CD4-positive, alpha-beta T cell treated with Interleukin-17A for 1 hour (primary cell): Measurements from ENCODE around the gene HCFC1.

Experiments
- DNase-seq: peaks from one replicate; pipeline ENCODE4 v3.0.0-alpha.2; 2020

The HCFC1 gene

DNA sequence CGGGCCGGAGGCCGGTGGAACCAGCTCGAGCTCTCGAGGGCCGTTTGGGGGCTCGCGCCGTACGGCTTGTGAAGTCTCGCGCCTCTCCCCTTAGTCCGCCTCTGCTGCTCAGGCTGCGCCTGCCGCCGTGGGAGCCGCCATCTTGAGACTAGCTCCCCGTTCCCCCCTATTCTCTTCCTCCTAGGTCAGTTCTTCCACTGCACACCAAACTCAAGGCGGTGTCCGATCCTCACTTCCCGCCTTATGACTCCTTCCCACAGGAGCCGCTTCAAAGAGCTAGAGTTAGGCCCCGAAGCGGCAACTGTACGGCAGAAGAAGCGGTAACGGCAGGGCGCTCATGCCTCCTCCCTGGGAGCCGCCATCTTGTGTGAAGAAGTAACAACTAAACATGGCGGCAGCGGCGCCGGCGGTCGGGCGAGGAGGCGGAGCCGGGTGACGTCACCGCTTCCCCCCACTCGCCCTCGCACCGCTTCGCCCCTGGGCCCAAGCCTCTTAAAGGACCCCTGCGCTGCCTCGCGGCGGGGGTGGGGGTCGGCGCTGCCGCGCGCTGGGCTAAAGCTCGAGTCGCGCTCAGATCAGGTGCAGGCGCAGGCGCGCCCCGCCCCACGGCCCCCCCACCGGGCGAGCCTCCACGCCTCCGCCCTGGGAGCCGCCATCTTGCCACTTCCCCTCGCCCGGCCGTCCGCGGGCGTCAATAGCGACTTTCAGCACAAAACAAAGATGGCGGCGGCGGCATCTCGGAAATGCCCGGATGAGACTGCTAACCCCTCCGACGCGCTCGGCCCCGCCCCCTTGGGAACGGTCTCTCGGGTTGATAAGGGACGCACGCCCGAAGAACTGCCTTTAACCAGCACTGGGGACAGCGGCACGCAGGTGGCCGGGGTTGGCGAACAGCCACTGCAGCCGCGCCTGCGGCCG lies at the start of gene HCFC1:
Gene HCFC1 (minus strand): TSS at position 369 of the 918 bp plus-strand sequence. CDS start 978 bp downstream, outside the sequence.
- peak; percentile 94 for DNase-seq

DNA sequence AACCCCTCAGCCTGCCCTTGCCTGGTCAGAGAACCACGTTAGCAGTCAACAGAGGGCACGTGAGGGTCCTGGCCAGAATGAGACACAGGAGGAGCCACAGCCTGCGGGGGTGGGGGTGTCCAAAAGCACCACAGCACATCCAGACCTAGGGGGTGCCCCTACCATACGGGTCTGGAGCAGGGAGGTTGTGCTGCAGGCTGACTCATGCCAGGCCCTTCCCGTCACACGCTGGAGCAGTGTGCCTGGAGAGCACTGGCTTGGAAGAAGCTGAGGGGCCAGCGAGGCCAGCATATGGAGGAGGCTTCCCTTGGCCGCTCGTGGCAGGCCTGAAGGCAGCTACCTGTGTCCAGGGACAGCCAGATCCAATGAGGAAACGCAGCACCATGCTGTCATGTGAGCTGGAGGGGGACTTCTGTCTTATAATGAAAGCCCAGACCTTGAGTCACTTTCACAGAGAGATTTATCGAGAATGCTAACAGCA lies 49.6 kb upstream of the HCFC1 start:
- no peak for DNase-seq

DNA sequence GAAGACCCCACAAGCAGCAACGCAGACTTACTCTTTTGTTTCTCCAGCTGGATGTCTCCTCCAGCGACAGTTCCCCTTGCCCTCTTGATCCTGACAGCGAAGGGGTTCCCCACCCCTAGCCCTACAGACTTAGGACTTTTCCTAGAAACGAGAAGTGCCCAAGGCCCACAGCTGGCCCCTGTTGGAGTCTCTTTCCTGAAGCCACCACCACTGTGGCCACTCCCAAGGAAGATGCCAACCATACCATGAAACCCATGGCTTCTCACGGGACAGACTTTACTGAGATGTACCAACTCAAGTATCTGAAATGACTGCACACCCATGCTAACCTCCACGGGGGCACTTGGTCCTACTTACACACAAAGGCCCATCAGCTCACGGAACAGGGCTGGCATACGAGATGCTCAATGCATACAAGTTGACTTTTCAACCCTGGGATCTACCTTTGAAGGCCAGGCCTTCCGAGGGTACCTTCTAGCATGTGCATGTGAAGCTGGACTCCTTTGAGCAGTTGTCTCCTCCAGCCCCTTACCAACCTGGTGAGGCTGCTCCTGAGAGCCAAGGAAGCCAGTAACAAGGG lies 49.0 kb upstream of the HCFC1 start:
- peak; percentile 10 for DNase-seq

DNA sequence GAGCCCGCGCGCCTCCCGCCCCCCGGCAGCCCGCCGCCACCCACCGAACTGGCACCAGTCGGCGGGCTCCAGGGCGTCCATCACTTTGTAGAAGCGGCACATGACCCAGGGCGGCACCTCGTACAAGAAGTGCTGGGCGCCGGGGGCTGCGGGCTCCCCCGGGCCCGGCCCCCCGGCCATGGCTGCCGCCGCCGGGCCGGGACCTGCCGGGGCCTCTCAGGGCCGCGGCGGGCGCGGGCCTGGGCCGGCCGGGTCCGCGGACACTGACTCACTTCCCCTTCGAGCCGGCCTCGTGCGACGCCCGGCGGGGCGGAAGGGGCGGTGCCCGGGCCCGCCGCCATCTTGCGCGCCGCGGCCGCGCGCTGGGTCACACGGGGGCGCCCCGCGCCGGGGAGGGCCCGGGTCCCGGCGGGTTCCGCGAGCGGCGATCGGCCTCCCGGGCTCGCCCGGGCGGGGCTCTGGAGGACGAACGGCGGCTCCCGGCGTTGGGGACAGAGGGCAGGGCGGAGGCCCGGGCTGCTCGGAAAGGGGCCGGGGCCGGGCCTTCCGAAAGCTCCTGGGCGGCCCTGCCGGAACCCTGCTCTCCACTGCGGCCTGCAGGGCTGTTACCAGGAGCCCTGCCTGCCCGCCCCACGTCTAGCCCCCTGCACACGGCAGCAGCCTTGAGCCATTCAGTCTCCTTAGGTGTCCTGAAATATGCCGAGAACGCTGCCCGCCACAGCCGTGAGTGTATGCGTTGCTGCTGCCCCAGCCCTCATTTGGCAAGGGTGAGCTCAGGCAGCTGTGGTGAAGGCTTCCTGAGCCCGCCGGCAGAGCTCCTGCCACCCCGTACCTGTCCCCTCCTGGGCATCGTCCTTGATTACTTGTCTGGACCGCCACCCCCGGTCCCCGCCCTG lies 48.3 kb upstream of the HCFC1 start, which contains the start of gene IRAK1:
Gene IRAK1 (minus strand): TSS at position 270 of the 896 bp plus-strand sequence. CDS start 90 bp downstream, at position 180.
- DNase-seq, result peak; percentile 51

DNA sequence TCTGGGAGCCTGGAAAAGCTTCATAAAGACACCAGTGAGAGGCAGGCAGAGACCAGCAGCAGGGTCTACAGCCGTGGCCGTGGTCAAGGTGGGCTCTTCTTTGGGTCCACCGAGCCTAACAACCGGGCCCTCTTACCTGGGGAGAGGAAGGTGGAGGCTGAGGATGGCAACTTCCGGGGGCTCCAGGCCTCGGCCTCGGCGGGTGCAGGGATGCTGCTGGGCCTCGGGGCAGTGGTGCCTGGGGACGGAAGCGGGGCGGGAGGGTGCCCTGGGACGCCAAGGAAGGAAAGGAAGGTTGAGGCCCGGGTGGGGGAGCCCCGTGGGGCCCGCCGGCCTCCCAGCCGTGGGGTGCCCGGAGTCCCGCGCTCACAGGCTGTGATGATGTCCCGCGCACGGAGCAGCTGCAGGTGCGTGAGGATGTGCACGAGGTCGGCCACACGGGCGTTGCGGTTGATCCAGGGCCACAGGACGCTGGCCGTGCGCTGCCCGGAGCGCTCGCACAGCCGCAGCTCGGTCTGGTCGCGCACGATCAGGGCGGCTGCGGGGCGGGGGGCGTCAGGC lies 47.5 kb upstream of the HCFC1 start:
- no peak for DNase-seq

DNA sequence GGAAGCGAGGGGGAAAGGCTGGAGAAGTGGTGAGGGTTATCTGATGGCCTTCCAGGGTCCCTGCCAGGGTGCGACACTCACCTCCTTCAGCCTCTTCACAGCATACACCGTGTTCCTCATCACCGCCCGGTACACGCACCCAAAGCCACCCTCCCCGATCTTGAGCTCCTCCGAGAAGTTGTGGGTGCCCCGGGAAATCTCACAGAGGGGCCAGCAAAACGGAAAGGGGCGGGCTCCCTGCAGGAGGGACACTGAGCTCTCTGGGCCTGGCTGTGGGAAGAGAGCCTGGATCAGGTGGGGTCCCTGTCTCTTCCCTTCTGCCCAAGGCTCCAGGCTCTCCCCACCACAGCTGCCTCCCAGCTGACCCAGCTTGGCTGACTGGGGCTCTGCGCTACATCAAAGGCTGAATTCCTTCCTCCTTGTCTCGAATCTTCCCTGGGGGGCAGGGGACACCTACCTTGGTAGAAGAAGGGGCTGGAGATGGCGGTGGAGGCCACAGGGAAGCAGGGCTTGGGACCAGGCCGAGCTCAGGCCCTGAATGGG lies 47.0 kb upstream of the HCFC1 start:
- DNase-seq, result no peak

DNA sequence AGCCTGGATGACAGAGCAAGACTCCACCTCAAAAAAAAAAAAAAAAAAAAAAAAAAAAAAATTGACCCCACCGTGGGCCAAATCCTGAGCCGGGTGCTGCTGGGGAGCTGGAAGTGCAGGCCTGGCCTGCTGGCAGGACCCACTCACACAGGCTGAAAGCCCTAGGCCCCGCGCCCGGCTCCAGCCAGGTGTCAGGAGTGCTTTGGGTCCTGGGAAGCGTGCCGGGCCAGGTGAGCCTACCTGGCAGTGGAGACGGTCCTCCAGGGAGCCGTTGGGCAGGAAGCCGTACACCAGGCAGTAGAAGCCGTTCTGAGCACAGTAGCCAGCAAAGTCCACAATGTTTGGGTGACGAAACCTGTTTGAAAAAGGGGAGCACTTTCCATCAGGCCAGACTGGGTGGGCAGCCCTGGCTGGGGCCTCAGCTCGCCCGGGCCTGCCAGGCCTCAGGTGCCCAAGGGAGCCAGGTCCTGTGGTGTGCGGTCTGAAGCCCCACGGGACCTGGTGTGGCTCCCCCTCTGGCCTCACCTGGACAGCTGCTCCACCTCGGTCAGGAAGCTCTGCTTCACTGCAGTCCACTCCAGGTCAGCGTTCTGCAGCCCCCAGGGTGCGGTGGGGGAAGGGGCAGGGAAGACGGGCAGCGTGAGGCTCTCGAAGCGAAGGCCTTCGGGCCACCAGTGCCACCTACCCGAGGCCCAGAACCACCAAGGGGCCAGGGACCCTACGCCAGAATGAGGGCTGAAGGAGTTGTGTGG lies 46.3 kb upstream of the HCFC1 start:
- no peak for DNase-seq

DNA sequence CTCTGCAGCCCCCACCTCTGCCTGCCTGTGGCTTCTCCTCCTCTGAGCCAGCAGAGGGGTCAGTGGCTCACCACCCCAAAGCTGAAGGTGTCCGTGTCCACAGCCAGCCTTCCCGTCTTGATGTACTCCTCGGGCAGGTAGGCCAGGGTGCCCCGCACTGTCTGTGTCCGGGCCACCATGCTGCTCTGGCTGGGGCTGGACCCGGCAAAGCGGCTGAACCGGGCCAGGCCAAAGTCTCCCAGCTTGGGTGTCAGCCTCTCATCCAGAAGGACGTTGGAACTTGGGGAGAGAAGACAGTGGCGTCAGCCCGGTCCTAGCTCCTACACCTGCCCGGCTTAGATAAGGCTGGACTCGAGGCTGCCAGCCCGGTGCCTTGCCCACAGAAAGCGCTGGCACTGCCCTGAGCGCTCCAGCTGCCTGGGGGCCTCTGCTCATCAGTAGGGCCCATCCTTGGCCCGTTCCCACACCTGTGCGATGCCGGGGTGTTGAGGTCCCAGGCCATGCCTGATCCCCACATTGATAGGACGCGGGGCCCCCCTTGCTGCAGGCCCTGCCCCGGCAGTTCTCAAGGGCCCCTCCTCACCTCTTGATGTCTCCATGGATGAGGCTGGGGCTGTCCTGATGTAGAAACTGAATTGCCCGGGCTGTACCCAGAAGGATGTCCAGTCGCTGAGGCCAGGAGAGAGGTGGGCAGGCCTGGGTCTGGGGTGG lies 44.9 kb upstream of the HCFC1 start:
- DNase-seq, result no peak

DNA sequence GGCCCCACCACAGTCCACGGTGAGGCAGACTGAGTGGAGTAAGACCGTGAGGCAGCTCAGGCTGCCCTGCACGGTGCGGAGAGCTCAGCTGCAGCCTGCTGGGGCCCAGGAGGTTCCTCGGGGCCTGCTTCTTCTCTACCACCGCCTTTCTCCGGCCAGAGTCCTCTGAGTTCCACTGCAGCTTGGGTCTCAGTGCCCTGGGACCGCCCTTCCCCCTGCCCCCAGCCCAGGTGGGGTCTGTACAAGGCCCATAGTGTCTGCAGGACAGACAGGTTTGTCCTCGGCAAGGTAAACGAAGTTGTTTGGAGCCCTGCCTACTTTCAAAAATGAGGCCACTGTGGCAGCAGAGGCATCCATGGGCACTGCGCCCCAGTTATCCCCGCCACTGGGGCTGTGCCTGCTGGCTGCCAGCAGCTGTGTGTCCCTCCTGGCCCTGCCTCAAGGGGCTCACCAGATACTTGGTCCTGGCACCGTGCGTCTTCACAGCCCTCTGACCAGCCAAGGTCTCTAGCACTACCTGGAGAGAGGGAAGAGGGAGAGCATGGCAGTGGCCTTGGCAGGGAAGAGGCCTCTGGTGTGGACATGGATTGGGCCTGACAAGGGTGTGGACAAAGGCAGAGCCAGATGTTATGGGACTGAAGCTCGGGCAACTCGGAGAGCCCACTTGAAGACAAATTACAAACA lies 44.1 kb upstream of the HCFC1 start:
- no peak for DNase-seq

DNA sequence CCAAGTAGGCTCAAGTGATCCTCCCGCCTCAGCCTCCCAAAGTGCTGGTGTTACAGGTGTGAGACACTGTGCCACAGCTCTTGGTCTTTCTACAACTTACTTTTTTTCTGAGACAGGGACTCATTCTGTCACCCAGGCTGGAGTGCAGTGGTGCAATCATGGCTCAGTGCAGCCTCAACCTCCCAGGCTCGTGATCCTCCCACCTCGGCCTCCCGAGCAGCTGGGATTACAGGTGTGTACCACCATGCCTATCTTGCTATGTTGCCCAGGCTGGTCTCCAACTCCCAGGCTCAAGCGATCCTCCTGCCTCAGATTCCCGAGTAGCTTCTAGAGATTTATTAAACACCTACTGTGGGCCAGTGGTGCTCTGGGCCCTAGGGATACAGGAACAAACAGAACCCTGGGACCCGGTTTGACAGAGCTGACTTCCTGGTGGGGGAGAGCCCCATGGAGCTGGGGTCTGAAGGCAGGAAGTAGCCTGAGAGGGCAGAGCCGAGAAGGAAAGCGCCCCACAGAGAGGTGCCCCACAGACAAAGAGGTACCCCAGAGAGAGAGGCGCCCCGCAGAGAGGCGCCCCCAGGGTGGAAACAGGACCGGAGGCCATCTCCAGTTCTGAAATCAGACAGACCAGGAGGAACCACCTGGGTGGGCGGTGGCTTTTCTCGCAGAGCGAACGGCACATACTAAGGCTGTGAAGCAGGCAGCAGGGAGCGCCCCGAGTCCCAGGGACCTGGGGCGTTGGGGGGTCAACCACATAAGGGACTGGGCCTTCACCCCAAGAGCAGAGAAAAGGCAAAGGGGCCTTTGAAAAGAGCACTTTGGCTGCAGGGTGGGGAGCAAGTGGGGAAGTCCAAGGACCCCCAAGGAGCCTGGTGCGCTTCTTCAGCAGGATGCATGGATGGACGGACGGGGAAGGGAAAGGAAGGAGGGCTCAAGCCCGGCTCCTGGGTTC lies 43.1 kb upstream of the HCFC1 start:
- no peak for DNase-seq

DNA sequence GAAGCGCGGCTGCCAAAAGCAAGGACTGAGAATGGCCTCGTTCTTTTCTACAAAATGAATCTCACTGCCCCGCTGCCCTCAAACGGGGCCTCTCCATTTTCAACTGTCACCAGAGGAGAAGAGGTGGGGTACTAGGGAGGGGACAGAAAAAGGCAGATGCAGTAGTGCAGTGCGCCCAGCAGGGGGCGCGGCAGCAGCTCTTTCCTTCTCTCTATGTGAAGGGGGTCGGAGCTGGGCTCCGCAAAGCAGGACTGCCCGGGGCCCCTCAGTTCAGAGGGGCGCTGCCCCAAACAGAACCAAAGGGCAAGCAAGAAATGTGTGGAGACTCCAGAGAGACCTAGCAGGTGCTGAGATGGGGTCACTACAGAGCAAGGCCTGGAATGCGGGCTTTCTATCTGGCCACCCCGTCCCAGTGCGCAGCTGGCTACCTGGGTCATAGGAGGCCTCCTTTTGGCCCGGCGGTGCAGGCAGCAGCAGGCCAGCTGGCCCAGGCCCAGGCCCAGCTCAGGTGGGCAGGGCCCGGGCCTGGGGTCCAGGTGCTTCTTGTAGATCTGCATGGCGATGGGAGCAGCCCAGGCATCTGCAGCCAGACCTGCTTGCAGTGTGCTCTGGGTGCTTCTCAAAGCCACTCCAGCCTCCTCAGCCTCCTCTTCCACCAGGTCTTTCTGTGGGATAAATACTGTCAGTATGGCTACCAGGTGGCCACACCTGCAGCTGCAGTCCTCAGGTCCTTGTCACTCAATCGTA lies 42.2 kb upstream of the HCFC1 start:
- DNase-seq, result peak; percentile 63

DNA sequence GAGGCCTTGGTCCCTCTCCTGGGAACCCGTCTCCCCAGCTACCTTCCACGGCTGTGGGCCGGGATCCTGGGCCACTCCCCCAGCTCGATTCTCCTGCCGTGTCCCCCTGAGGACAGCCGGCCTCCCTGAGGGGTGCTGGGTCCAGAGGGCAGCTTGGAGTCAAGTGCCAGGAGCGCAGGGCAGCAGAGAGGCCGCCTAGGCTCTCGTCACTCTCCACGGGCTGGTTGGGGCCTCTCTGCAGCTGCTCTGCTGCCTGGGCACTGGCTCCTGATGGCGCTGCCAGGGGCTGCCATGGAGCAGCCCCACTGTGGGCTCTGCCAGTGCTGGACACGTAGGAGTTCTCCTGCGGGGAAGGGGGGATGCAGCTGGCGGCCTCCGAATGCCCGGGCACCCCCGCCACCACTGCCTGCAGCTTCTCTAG lies 41.4 kb upstream of the HCFC1 start:
- no peak for DNase-seq

DNA sequence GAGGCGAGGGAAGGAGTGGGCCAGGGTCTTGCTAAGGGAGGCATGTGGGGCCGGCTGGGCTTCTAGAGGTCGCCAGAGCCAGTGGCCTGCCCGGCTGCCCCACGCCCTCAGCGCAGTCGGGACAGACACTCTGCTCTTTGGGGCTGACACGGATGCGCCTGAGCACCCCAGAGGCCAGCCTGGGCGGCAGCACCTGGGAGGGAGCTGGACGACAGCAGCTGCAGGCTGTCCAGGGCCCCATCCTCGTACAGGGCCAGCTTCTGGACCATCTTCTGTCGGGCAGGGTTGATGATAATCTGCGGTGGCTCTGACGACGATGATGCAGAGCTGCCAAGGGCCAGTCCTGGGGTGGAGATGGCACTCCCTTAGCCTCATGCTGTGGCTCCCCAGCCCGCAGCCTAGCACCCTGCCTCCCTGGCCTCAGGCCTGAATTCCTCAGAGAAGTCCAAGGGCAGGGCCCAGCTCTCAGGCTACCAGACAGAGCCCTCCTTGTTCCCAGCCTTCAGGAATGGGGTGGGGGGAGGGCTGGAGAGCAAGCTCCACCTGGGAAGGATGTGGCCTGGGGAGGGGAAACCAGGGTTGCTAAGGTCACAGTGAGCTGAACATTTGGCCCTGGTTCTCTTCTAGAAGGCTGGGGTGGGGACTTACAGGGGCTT lies 40.8 kb upstream of the HCFC1 start:
- DNase-seq, result no peak

DNA sequence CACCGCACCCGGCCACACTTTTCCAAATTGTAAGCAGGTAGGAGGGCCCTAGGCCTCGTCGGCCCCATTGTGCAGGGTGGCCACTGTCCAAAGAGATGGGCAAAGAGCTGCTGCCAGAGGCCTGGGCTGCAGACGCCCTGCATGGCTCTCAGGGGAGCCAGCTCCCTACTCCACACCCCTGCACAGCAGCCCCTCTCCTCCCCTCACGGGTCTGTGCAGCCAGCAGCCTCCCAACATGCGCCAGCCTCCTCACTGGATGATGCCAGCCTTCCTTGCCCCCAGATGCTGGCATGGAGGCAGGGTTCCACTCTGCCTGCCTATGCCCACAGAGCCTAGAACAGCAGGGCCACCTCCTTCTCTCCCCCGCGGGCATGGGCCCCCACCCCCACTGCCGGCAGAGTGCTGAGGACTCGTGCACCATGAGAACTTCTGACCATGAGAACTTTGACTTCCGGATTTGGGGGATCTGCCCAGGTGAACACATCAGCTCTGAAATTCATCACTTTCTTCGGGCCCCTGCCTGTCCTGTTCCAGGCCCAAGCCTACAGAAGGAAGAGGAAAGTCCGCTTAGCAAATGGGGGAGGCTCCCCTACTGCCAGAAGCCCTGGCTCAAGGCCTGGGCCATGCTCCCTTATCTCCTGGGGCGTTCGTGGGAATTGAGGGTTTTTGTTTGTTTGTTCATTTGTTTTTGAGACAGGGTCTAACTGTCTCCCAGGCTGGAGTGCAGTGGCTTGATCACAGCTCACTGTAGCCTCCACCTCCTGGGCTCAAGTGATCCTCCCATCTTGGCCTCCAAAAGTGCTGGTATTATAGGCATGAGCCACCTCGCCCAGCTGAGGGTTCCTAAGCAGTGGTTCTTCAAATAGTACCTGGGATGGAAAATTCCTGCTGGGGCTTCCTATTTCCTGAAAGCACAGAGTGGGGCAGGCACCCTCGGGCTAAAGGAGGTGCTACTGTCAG lies 40.0 kb upstream of the HCFC1 start:
- no peak for DNase-seq

DNA sequence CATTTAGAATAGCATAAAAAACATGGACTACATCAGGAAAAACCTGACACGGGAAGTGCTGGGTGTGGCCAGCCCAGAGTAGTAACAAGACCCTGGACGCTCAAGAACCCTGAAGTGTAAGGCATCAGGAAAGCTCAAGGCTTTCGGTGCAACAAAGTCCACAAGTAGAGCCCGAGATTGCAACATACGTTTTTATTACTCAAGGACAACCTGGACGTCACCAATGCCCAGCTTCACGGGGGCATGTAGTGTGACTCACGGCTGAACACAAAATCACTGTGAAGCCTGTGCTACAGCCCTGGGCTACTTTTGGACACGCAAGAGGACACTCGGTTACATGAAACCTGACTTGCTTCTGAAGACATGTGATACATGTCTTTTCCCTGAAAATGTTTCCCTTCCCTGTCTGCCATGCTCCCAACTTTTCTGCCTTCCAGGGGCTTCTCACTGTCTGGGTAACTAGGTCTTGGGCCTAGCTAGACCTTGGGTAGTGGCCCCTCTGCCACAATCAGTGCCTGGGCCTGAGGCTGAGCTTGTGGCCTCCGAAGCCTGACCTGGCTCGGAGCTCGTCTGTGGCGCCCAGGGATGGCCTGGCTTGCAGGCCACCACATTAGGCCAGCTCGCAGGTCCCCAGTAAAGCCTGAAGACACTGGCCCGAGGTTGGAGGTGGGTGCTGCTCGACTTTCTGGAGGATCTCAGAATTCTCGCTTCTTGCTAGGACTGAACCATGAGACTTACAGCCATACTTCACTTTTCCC lies 38.9 kb upstream of the HCFC1 start:
- DNase-seq, result no peak

DNA sequence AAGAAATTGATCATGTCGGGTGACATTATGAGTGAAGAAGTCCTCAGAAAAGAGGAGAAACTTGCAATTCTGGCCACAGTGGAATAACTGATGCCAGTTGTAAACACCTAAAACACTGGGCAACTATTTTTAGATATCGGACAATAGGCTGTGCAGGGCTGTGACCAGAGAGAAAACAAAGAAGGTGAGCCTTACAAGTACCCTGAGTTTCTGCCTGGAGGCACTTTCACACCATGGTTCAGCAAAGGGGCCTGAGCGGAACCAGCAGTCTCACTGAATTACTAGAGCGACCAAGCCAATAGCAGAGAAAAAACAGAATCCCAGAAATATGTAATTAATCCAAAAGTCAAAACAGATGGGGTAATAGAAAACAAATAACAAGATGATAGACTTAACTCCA lies 36.9 kb upstream of the HCFC1 start:
- DNase-seq, result no peak
